H1 (cell line): ENCODE results near the gene ACTL10. TPM values are rescaled to one million over a fixed set of nuclear protein-coding genes. Genes with fewer than 3 reads are reported as not detected.

ENCODE experiments used
- ATF2 ChIP-seq: IDR thresholded peaks from 2 replicates; pipeline ENCODE4 v1.6.1; 2012; ENCODE audit warnings: low read length, inconsistent platforms
- BACH1 ChIP-seq: IDR thresholded peaks from 2 replicates; pipeline ENCODE4 v1.6.1; 2012; ENCODE audit warnings: low read length, improper control_type of control experiment
- CBX8 ChIP-seq: fragments of 300-800, 300-1000 bp; sonication (generic); IDR thresholded peaks from 2 replicates; pipeline ENCODE4 v1.7.1; 2016; ENCODE audit warnings: low read depth, low read length, borderline replicate concordance
- CHD7 ChIP-seq: fragments of 300-600 bp; sonication (generic); IDR thresholded peaks from 2 replicates; pipeline ENCODE4 v1.7.1; 2012; ENCODE audit warnings: low read length, moderate library complexity, mild to moderate bottlenecking, inconsistent platforms; ENCODE audit not compliant: insufficient replicate concordance
- EZH2 ChIP-seq: fragments of 200-600 bp; sonication (generic); IDR thresholded peaks from 2 replicates; pipeline ENCODE4 v1.7.1; 2012; ENCODE audit warnings: low read depth, mild to moderate bottlenecking, moderate library complexity, low read length, inconsistent platforms; ENCODE audit not compliant: severe bottlenecking
- GABPA ChIP-seq: IDR thresholded peaks from 2 replicates; pipeline ENCODE4 v1.6.1; 2011; ENCODE audit warnings: mild to moderate bottlenecking, low read length, moderate library complexity, borderline replicate concordance; ENCODE audit not compliant: insufficient read depth
- SP1 ChIP-seq: IDR thresholded peaks from 2 replicates; pipeline ENCODE4 v1.6.1; 2011; ENCODE audit warnings: low read depth, low read length
- SP2 ChIP-seq: IDR thresholded peaks from 2 replicates; pipeline ENCODE4 v1.6.1; 2012; ENCODE audit warnings: mild to moderate bottlenecking, low read length, inconsistent platforms
- polyA plus RNA-seq, 7 experiments: library from polyadenylated mRNA; depleted of rRNA in 3 of 7; stranded (reverse) in 5 of 7; unstranded in 2 of 7; fragments of >200 nt in 5 of 7; fragments of 200-250 nt in 2 of 7; gene quantifications; 1 replicate in 5 of 7; 2 replicates in 1 of 7; 4 replicates in 1 of 7; pipeline versions ENCODE4 v1.2.1 to v1.2.3, GENCODE V29; 2011 to 2013; ENCODE audit warnings: missing spikeins in 2 of 7, mixed read lengths in 2 of 7
- total RNA-seq: library from RNA; stranded (reverse); fragmentation: NEBNext Ultra II Directional; extraction: Animal tissue kit (Norgen Biotek cat#: 25700); gene quantifications from 2 replicates; pipeline ENCODE4 v1.2.1, GENCODE V29; 2021
- TF ChIP-seq, protein P1 (sequence below): IDR thresholded peaks from 2 replicates; pipeline ENCODE4 v1.6.1; 2012; ENCODE audit warnings: inconsistent platforms

Gene ACTL10
- total and polyA plus RNA-seq, 2 of the 8 experiments (the other 6 are each of a cell fraction or from before 2014, with no cell fraction given) = 0.26 TPM; not detected in 1

GRCh38 chr20:33629533-33629932 lies 37.2 kb upstream of the ACTL10 start (continued):
- TF ChIP-seq CHD7 (no peak), ATF2 (no peak), GABPA (no peak), SP2 (no peak), EZH2 (no peak), SP1 (no peak), BACH1 (no peak), CBX8 (no peak)
- TF ChIP-seq, protein P1, sequence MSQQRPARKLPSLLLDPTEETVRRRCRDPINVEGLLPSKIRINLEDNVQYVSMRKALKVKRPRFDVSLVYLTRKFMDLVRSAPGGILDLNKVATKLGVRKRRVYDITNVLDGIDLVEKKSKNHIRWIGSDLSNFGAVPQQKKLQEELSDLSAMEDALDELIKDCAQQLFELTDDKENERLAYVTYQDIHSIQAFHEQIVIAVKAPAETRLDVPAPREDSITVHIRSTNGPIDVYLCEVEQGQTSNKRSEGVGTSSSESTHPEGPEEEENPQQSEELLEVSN = no peak
